Body of pancreas (tissue), 4 donors: ENCODE data around the gene SLA2. TPM values are rescaled to one million over a fixed set of nuclear protein-coding genes. Genes with fewer than 3 reads are reported as not detected.
"Not testable (repeated sequence)": the region's sequence is repeated elsewhere in the genome, so short reads cannot be mapped to it uniquely, and the experiment has no call there.

ENCODE experiments used
- ATAC-seq: fragments of 150-250 bp; one replicate; pipeline ENCODE4 v1.9.1; 2016
- DNase-seq, 4 donors: peaks; one replicate each; pipeline ENCODE4 v3.0.0-alpha.2; 2019
- H3K27ac ChIP-seq, 4 donors: fragments of 200-600 bp; sonication (generic); 1 replicate in 3 of 4; 2 replicates in 1 of 4; pipeline versions ENCODE4 v1.5.1 to v1.6.1; 2016 to 2019; ENCODE audit warnings: mild to moderate bottlenecking in 1 of 4, mixed read lengths in 1 of 4, moderate library complexity in 1 of 4
- H3K27me3 ChIP-seq, 2 donors: fragments of 200-600 bp; sonication (generic); one replicate each; pipeline ENCODE4 v1.6.0; 2016; ENCODE audit warnings: mild to moderate bottlenecking in 1 of 2
- H3K36me3 ChIP-seq, 2 donors: fragments of 200-600 bp; sonication (generic); replicated peaks in 1 of 2; 2 replicates each; pipeline ENCODE4 v1.5.1; 2016; ENCODE audit warnings: low read depth in 2 of 2; ENCODE audit not compliant: insufficient read depth in 1 of 2
- H3K4me1 ChIP-seq: fragments of 200-600 bp; sonication (generic); one replicate; pipeline ENCODE4 v1.6.0; 2016
- H3K4me3 ChIP-seq, 2 donors: fragments of 200-600 bp; sonication (generic); 1 replicate in 1 of 2; 2 replicates in 1 of 2; pipeline ENCODE4 v1.5.1; 2016 to 2019
- H3K9me3 ChIP-seq, 3 donors: fragments of 200-600 bp; sonication (generic); 1 replicate in 2 of 3; 2 replicates in 1 of 3; pipeline ENCODE4 v1.5.1; 2016
- CTCF ChIP-seq, 7 experiments: fragments of 450-650 bp in 4 of 7; fragments of 200-600 bp in 3 of 7; sonication (generic) in 3 of 7; IDR thresholded peaks; one replicate each; pipeline ENCODE4 v1.5.1; 2016 to 2019; ENCODE audit warnings: antibody characterized with exemption in 7 of 7
- POLR2A ChIP-seq, 3 donors: fragments of 450-650 bp; IDR thresholded peaks; one replicate each; pipeline ENCODE4 v1.6.1; 2016; ENCODE audit warnings: antibody characterized with exemption in 3 of 3, mild to moderate bottlenecking in 2 of 3
- WGBS, 2 donors: methylation state at CpG; one replicate each; pipeline ENCODE4 v1.1.5; 2017; 5-methylcytosine and 5-hydroxymethylcytosine counted together
- intact Hi-C: fragments of 100-400 bp; cut with DNase I; formaldehyde crosslinking; loops from one replicate; pipeline ENCODE4 v1.15.1; 2023
- total RNA-seq, 2 donors: library from RNA; depleted of rRNA; stranded (reverse); fragments of >200 nt; gene quantifications; one replicate each; pipeline ENCODE4 v1.1.0, GENCODE V29; 2016

SLA2 gene
- total RNA-seq, 2 donors from 2014 or later = 1.0 TPM; not detected in 1

GRCh38 chr20:36613974-36614373 lies 32.0 kb downstream of the SLA2 start:
- DNase-seq (peak; percentile 63 to 73 (median 71)), ATAC-seq (peak; percentile 78)
- peak overlapping the region in 2 of 4 donors; percentile 42 to 61 for H3K27ac ChIP-seq
- intact Hi-C loops = no loop called here
- H3K4me1 ChIP-seq = peaks cover 11% of the 10 kb centered on the region
- H3K9me3 ChIP-seq = no peaks in the 10 kb centered on the region
- H3K27me3 ChIP-seq = no peaks in the 10 kb centered on the region
- H3K36me3 ChIP-seq = peaks cover 0 to 19% of the 10 kb centered on the region in 2 donors
- no peak overlapping the region for H3K4me3 ChIP-seq
- 23% methylated on average over 3 of the region's 3 CpGs; no CpG with 5 or more reads in 1 of the 2 donors for WGBS, 2 donors
- TF ChIP-seq CTCF (IDR thresholded peaks at IDR 0.05) (no peak), POLR2A (IDR thresholded peaks at IDR 0.05) (no peak)

GRCh38 chr20:36611625-36612024 lies 34.4 kb downstream of the SLA2 start:
- Histone ChIP-seq H3K4me1 (peaks cover 27% of the 10 kb centered on the region), H3K36me3 (peaks cover 0 to 26% of the 10 kb centered on the region in 2 donors), H3K9me3 (no peaks in the 10 kb centered on the region), H3K4me3 (no peak overlapping the region), H3K27ac (no peak overlapping the region), H3K27me3 (no peaks in the 10 kb centered on the region)
- 85 to 92% methylated on average over 5 of the region's 5 CpGs for WGBS, 2 donors
- ATAC-seq (no peak), DNase-seq (no peak)
- intact Hi-C loops = no loop called here
- TF ChIP-seq POLR2A (IDR thresholded peaks at IDR 0.05) (no peak), CTCF (IDR thresholded peaks at IDR 0.05) (no peak)

GRCh38 chr20:36608388-36608728 lies 37.6 kb downstream of the SLA2 start:
- DNase-seq, H3K4me3 ChIP-seq, H3K9me3 ChIP-seq, ATAC-seq, H3K27ac ChIP-seq, H3K27me3 ChIP-seq, intact Hi-C loops: not testable (repeated sequence)
- H3K36me3 ChIP-seq = peaks cover 0 to 26% of the 10 kb centered on the region in 2 donors
- H3K4me1 ChIP-seq = peaks cover 25% of the 10 kb centered on the region
- WGBS, 2 donors = 82 to 95% methylated on average over 6 of the region's 6 CpGs

GRCh38 chr20:36607586-36608387 lies 38.2 kb downstream of the SLA2 start:
- Histone ChIP-seq H3K9me3 (no peaks in the 10 kb centered on the region), H3K36me3 (peaks cover 0 to 22% of the 10 kb centered on the region in 2 donors), H3K27me3 (no peaks in the 10 kb centered on the region), H3K4me3 (no peak overlapping the region), H3K27ac (peak overlapping the region in 1 of 4 donors; percentile 4), H3K4me1 (peaks cover 25% of the 10 kb centered on the region)
- TF ChIP-seq POLR2A (IDR thresholded peaks at IDR 0.05) = no peak
- no peak for TF ChIP-seq CTCF (IDR thresholded peaks at IDR 0.05)
- DNase-seq (peak in 2 of 4 donors; percentile 26 to 38), ATAC-seq (no peak)
- WGBS, 2 donors = 64 to 65% methylated on average over 7 of the region's 7 CpGs
- intact Hi-C loops = no loop called here

GRCh38 chr20:36606158-36607066 lies 39.6 kb downstream of the SLA2 start:
- peaks cover 0 to 20% of the 10 kb centered on the region in 2 donors for H3K36me3 ChIP-seq
- 0 to 1% methylated on average over 16 to 31 of the region's 31 CpGs for WGBS, 2 donors
- peak overlapping the region; percentile 59 to 66 for H3K4me3 ChIP-seq
- H3K27me3 ChIP-seq = no peaks in the 10 kb centered on the region
- peak overlapping the region; percentile 61 to 88 (median 75) for H3K27ac ChIP-seq
- DNase-seq (peak in 3 of 4 donors; percentile 25 to 55 (median 32)), ATAC-seq (no peak)
- intact Hi-C loops = no loop called here
- H3K9me3 ChIP-seq = no peaks in the 10 kb centered on the region
- peaks cover 25% of the 10 kb centered on the region for H3K4me1 ChIP-seq
- no peak for TF ChIP-seq CTCF (IDR thresholded peaks at IDR 0.05)
- no peak for TF ChIP-seq POLR2A (IDR thresholded peaks at IDR 0.05)
